ENCODE measurements around the gene NPTX2. TPM values are rescaled to one million over a fixed set of nuclear protein-coding genes. Genes with fewer than 3 reads are reported as not detected.

Gene NPTX2
- total RNA-seq, 1 experiment from 2014 or later, result 10.9 TPM

- H3K36me3 Mint-ChIP-seq, result peaks cover 5% of the 10 kb centered on the region
- no peaks in the 10 kb centered on the region for H3K9me3 Mint-ChIP-seq
- TF ChIP-seq TCF7 (CRISPR knock-in tag; IDR thresholded peaks at IDR 0.05; ENCODE audit: low read depth) (no peak), HMGXB4 (CRISPR knock-in tag; IDR thresholded peaks at IDR 0.05) (no peak), IRF2 (CRISPR knock-in tag; IDR thresholded peaks at IDR 0.05; ENCODE audit: borderline replicate concordance, low read depth) (no peak), NFE2L1 (CRISPR knock-in tag; IDR thresholded peaks at IDR 0.05) (no peak), ERG (CRISPR knock-in tag; IDR thresholded peaks at IDR 0.05) (no peak), ZBTB21 (CRISPR knock-in tag; IDR thresholded peaks at IDR 0.05; ENCODE audit: borderline replicate concordance) (no peak), ZSCAN18 (CRISPR knock-in tag; IDR thresholded peaks at IDR 0.05) (no peak), ZMAT4 (CRISPR knock-in tag; IDR thresholded peaks at IDR 0.05) (no peak), SMAD4 (CRISPR knock-in tag; IDR thresholded peaks at IDR 0.05) (no peak), MXD4 (CRISPR knock-in tag; IDR thresholded peaks at IDR 0.05; ENCODE audit: borderline replicate concordance) (no peak), FOXK1 (CRISPR knock-in tag; IDR thresholded peaks at IDR 0.05) (no peak), CTCF (IDR thresholded peaks at IDR 0.05) (no peak), ELF4 (CRISPR knock-in tag; IDR thresholded peaks at IDR 0.05; ENCODE audit: low read depth) (no peak), ZNF121 (CRISPR knock-in tag; IDR thresholded peaks at IDR 0.05) (no peak), MYBL2 (CRISPR knock-in tag; IDR thresholded peaks at IDR 0.05) (no peak)
- H3K4me3 Mint-ChIP-seq, result no peak overlapping the region
- H3K27me3 Mint-ChIP-seq (ENCODE audit: low read depth), result peaks cover 17% of the 10 kb centered on the region
- ChIA-PET CTCF (no interaction called here), POLR2A (no interaction called here)
- DNase-seq (ENCODE audit: low spot score), result no peak
- no peak overlapping the region; the same call in 1 of the 2 replicates for H3K27ac Mint-ChIP-seq
- no peak for ATAC-seq
- peaks cover 12% of the 10 kb centered on the region for H3K4me1 Mint-ChIP-seq
These were observed 7.8 kb downstream of the NPTX2 start for GRCh38 chr7:98624846-98625420.

GRCh38 chr7:98626460-98627412 lies 9.7 kb downstream of the NPTX2 start:
- TF ChIP-seq HMGA2 (CRISPR knock-in tag; IDR thresholded peaks at IDR 0.05) (no peak), GABPB1 (CRISPR knock-in tag; IDR thresholded peaks at IDR 0.05) (no peak), MLX (CRISPR knock-in tag; IDR thresholded peaks at IDR 0.05) (no peak)
- CTCF ChIA-PET, result no interaction called here
- H3K36me3 Mint-ChIP-seq, result no peaks in the 10 kb centered on the region; the same call in 1 of the 2 replicates
- no peak overlapping the region for H3K27ac Mint-ChIP-seq
- peaks cover 15% of the 10 kb centered on the region for H3K4me1 Mint-ChIP-seq
- ATAC-seq (peak; percentile 65), DNase-seq (ENCODE audit: low spot score) (peak; percentile 53)
- POLR2A ChIA-PET, result no interaction called here
- no peak overlapping the region for H3K4me3 Mint-ChIP-seq
- peaks cover under 1% of the 10 kb centered on the region; the same call in 1 of the 2 replicates for H3K9me3 Mint-ChIP-seq
- H3K27me3 Mint-ChIP-seq (ENCODE audit: low read depth), result no peaks in the 10 kb centered on the region; the same call in 1 of the 2 replicates

All from WTC11 (cell line).